Measurements from ENCODE around the gene PATL1. TPM values are rescaled to one million over a fixed set of nuclear protein-coding genes. Genes with fewer than 3 reads are reported as not detected.

Gene PATL1
- total RNA-seq = 5.8 and 6.8 TPM in 2 replicates

DNA sequence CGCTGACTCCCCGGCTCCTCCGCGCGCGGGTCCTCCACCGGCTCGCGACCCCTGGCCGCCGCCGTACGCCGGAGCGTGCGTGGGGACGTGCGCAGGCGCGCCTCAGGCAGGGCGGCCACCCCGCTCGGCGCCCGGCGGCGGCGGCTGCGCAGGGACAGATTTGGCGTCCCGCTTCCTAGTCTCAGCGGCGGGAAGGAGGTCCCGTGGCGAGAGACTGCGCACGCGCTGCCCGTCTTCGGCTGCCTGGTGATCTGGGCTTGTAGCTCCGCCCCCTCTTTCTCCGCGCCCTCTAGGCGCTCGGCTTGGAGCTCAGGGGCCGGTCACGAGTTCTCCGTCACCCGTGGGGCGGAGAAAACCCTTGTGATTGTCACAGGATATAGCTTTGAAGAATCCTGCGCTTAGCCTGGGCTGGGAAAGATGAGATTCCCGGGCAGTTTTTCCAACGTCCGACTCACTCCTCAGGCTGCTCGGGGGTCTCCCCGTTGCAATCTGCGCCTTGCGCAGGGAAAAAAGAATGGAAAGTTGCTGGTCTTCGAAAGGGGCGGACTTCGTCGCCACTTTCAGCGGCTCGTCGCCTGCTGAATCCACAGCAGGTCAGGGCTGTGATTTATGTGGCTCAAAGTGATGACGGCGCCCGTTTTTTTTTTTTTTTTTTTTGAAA is at the start of gene PATL1:
Gene PATL1 (minus strand): TSS at position 88 of the 661 bp plus-strand sequence. CDS start 142 bp downstream, outside the sequence.

GRCh38 chr11:59713745-59714144 is 44.9 kb upstream of the PATL1 start, which contains the start of gene OR10V1:
OR10V1 (minus strand) TSS chr11:59713845; CDS start chr11:59713845, 0 bp downstream.

DNA sequence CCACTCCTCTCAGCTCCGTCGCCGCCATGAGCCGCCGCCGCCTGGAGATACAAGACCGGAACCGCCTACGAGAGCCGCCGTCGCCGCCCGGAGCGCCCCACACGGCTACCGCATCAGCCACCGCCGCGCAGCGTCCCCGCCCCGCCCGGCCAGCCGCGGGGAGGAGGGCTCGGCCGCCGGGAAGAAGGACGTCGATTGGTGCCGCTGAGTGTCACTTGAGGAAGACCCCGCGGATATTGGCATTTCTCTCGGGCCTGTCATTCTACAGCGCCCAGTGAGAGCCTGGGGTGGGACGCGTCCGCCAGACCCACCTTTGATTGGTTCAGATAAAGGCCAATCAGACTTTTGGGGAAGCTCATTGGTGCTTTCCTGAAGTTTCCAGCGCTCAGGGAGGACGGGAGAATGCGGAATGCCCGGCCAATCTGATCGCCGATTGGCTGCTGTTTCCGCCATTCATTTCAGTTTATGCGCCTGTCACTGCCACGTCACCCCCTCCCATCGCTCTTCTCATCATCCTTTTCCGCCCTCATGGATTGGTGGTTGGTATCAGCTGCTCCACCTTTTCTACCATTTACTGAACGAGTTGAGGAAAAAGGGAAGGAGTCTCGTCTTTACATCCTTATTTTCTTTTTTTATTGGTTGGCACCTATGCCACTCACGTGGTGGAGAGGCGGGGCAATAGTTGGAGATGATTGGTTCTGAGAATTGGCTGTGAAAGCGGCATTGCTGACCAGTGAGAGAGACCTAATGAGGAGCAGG is 53.0 kb downstream of the PATL1 start, which contains the start of gene OSBP:
Gene OSBP (minus strand): TSS at position 138 of the 759 bp plus-strand sequence. CDS start 110 bp downstream, at position 28.

Other genes starting within 250 kb of the PATL1 start
- under 0.01 TPM in 1 of 2 replicates, not detected in the other for gene OR5A2, start 242.6 kb downstream of the PATL1 start, total RNA-seq
- gene OR5A1, start 232.6 kb downstream of the PATL1 start, total RNA-seq = under 0.01 TPM in 1 of 2 replicates, not detected in the other
- not detected in 2 replicates for gene OR4D6, start 212.1 kb downstream of the PATL1 start, total RNA-seq
- gene OR4D10, start 195.7 kb downstream of the PATL1 start, total RNA-seq = not detected in 2 replicates
- gene OR4D11, start 165.5 kb downstream of the PATL1 start, total RNA-seq = not detected in 2 replicates
- gene OR4D9, start 157.5 kb downstream of the PATL1 start, total RNA-seq = under 0.01 TPM in 1 of 2 replicates, not detected in the other
- gene OSBP, start 53.3 kb downstream of the PATL1 start, total RNA-seq = 53.2 and 56.9 TPM in 2 replicates
- not detected in 2 replicates for gene OR10V1, start 44.8 kb upstream of the PATL1 start, total RNA-seq
- 79.6 and 93.1 TPM in 2 replicates for gene STX3, start 86.3 kb upstream of the PATL1 start, total RNA-seq
- 28.2 and 28.4 TPM in 2 replicates for gene MRPL16, start 141.7 kb upstream of the PATL1 start, total RNA-seq
- gene CBLIF, start 176.5 kb upstream of the PATL1 start, total RNA-seq = not detected in 2 replicates
- under 0.01 TPM in 1 of 2 replicates, not detected in the other for gene TCN1, start 197.4 kb upstream of the PATL1 start, total RNA-seq
- gene OOSP3, start 209.7 kb upstream of the PATL1 start, total RNA-seq = not detected in 2 replicates

Data from dermis lymphatic vessel endothelial cell (primary cell).